RWPE1 (cell line): ENCODE data around the gene BABAM2.

Experiments
- CTCF ChIA-PET: fragments of 350-600 bp; sonication (Branson Sonifier 250); formaldehyde crosslinking; extraction: SDS; loops from one replicate; lab custom pipeline; 2021; lab: Yijun Ruan, JAX
- POLR2A ChIA-PET: fragments of 400-600 bp; formaldehyde crosslinking; extraction: SDS; loops from one replicate; lab custom pipeline; 2020; ENCODE audit warnings: antibody characterized with exemption; ENCODE audit not compliant: low non-redundant PET; lab: Yijun Ruan, JAX
- DNase-seq: peaks from one replicate; pipeline ENCODE4 v3.0.0; 2012; ENCODE audit warnings: low spot score
- H3K27ac ChIP-seq: fragments of 450-650 bp; 2 replicates; pipeline ENCODE4 v1.5.1; 2017
- TF ChIP-seq, protein P1 (sequence below): fragments of 450-650 bp; conservative IDR thresholded peaks from 2 replicates; pipeline ENCODE4 v1.5.1; 2017; ENCODE audit warnings: low read depth, mild to moderate bottlenecking

The BABAM2 gene

DNA sequence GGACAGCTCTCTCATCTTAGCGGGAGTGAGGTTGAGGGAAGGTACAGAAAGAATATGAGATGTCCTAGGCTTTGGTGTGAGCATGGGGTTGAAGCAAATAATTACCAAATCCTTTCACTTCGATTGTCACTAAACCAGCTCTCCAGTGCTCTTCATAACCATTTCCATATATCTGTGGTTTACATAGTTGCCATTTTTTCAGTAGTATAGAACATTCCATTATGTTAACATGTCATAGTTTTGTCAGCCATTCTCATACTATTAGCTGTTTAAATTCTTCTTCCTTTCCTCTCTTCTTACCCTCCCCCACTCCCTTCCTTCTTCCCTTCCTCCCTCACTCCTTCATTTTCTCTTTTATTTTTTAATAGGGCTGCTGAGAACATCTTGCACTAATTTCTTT lies 205.9 kb downstream of the BABAM2 start:
- ChIA-PET POLR2A (no interaction called here), CTCF (interaction anchor here (0.6 kb wide), 1 partner anchor 168 kb away, joined by 3 read pairs; no protein-coding TSS in a partner anchor)
- no peak overlapping the region for H3K27ac ChIP-seq
- DNase-seq = no peak
- TF ChIP-seq, protein P1, sequence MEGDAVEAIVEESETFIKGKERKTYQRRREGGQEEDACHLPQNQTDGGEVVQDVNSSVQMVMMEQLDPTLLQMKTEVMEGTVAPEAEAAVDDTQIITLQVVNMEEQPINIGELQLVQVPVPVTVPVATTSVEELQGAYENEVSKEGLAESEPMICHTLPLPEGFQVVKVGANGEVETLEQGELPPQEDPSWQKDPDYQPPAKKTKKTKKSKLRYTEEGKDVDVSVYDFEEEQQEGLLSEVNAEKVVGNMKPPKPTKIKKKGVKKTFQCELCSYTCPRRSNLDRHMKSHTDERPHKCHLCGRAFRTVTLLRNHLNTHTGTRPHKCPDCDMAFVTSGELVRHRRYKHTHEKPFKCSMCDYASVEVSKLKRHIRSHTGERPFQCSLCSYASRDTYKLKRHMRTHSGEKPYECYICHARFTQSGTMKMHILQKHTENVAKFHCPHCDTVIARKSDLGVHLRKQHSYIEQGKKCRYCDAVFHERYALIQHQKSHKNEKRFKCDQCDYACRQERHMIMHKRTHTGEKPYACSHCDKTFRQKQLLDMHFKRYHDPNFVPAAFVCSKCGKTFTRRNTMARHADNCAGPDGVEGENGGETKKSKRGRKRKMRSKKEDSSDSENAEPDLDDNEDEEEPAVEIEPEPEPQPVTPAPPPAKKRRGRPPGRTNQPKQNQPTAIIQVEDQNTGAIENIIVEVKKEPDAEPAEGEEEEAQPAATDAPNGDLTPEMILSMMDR = no peak

- TF ChIP-seq, protein P1 = no peak
- DNase-seq = no peak
- no peak overlapping the region for H3K27ac ChIP-seq
- POLR2A ChIA-PET = no interaction called here
- CTCF ChIA-PET = no interaction called here
Observed at GRCh38 chr2:28098501-28099225, 208.1 kb downstream of the BABAM2 start.

GRCh38 chr2:28101123-28101522 lies 210.6 kb downstream of the BABAM2 start:
- ChIA-PET POLR2A (no interaction called here), CTCF (interaction anchor here (0.5 kb wide), 1 partner anchor 42 kb away, joined by 3 read pairs; no protein-coding TSS in a partner anchor)
- TF ChIP-seq, protein P1 = no peak
- peak; percentile 20 for DNase-seq
- no peak overlapping the region for H3K27ac ChIP-seq

DNA sequence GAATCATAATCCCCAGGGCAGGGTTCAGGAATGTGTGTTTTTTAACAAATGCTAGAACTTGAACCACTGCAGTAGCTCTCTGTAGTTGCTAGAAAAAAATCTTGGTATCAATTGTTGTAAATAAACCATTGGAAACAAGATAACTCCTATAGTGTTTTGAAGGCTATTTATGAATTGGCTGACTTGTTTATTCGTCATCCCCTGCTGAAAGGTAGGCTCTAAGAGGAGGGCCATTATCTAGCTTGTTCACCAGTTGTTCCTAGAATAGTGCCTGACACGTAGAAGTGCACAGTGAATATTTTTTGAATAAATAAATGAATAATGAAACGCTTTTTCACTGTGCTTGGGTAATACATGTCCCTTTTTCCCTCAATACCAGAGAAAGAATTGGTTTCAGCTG lies 211.4 kb downstream of the BABAM2 start:
- DNase-seq = no peak
- ChIA-PET CTCF (no interaction called here), POLR2A (no interaction called here)
- H3K27ac ChIP-seq = no peak overlapping the region
- TF ChIP-seq, protein P1 = no peak

- CTCF ChIA-PET = no interaction called here
Observed at GRCh38 chr2:28102455-28102874, 211.9 kb downstream of the BABAM2 start.

GRCh38 chr2:28103611-28104010 lies 213.1 kb downstream of the BABAM2 start:
- H3K27ac ChIP-seq = no peak overlapping the region
- TF ChIP-seq, protein P1 = no peak
- CTCF ChIA-PET = no interaction called here
- DNase-seq = no peak
- POLR2A ChIA-PET = no interaction called here

More at GRCh38 chr2:28102455-28102874, 211.9 kb downstream of the BABAM2 start:
- TF ChIP-seq, protein P1 = no peak
- no peak overlapping the region for H3K27ac ChIP-seq
- DNase-seq = no peak
- POLR2A ChIA-PET = no interaction called here
